ENCODE data around the gene SCGB1C2.

Gene SCGB1C2

DNA sequence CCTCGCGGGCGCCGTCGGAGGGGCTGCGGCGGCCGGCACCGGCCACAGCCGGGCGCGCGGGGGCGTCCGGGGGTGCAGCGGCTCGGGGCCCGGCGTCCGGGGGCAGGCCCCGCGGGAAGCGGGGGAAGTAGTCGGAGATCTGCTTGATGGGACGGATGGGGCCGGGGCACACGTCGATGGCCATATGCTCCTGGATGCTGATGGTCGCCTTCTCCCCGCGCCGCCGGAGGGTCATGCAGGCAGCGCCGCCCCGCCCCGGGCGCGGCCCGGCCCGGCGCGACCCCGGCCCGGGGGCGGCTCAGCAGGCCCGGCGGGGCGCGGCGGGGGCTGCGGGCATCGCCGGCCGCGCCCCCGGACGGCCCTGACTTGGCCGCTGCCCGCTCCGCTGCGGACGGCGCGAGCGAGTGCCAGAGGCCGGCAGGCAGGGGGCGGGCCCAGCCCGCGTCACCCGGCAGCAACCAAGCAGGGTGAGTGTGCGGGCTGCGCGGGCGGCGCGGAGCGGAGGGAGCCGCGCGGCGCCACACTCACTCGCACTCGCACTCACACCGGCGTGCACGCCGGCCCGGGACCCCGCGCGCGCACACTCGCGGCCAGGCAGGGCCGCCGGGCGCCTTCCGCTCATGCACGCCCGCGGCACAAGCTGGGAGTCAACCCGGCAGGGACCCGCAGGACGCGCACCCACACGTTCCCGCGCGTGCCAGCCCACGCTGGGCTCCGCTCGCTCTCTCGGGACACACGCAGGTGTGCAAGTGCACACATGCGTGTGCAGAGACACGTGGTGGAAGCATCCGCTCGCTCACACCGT, 44.1 kb downstream of the SCGB1C2 start, which contains the start of gene DOC2B:
TSS of gene DOC2B (minus strand) at position 406 of the 805 bp plus-strand sequence. CDS start at position 235, 171 bp downstream.
- TF ChIP-seq, protein P1, sequence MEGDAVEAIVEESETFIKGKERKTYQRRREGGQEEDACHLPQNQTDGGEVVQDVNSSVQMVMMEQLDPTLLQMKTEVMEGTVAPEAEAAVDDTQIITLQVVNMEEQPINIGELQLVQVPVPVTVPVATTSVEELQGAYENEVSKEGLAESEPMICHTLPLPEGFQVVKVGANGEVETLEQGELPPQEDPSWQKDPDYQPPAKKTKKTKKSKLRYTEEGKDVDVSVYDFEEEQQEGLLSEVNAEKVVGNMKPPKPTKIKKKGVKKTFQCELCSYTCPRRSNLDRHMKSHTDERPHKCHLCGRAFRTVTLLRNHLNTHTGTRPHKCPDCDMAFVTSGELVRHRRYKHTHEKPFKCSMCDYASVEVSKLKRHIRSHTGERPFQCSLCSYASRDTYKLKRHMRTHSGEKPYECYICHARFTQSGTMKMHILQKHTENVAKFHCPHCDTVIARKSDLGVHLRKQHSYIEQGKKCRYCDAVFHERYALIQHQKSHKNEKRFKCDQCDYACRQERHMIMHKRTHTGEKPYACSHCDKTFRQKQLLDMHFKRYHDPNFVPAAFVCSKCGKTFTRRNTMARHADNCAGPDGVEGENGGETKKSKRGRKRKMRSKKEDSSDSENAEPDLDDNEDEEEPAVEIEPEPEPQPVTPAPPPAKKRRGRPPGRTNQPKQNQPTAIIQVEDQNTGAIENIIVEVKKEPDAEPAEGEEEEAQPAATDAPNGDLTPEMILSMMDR (conservative IDR thresholded peaks at IDR 0.05; ENCODE audit: control insufficient read depth, insufficient read depth, low read depth, low read length): no peak
- H3K4me3 ChIP-seq (ENCODE audit: control insufficient read depth, low read depth, low read length): no peak within 1 kb of the TSS
- DNase-seq (ENCODE audit: low read depth): peak; percentile 30

DNA sequence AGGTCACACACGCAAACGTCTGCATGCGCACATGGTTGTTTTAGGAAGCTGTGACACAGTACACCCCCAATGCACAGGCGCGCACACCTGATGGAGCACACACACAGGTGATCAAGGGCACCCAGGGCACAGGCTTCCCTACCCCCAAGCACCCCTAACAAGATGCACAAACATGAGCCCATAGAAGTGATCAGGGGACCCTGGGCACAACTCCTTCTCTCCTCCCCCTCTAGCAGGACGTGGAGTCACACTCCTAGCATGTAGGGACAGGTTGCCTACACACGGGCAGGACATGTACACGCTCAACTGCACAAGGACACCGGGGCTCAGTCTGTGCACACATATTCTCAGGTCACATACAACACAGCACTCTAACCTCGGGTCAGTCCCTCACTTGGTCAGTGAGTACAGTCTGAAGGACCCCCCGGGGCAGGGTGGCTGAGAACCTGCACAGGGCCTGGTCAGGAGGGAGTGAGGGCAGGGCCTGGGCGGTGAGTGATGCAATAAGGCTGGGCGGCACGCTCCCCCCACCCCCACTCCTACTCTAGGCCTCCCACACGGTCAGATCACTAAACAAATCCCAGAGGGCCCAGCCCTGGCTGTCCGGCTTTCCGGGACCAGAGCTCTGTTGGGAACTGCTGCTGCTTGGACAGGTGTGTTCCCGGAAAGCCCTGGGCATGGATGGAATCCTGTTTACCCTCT, 44.8 kb downstream of the SCGB1C2 start:
- H3K4me3 ChIP-seq (ENCODE audit: control insufficient read depth, low read depth, low read length): no peak overlapping the region
- TF ChIP-seq, protein P1 (conservative IDR thresholded peaks at IDR 0.05; ENCODE audit: control insufficient read depth, insufficient read depth, low read depth, low read length): no peak
- DNase-seq (ENCODE audit: low read depth): no peak

DNA sequence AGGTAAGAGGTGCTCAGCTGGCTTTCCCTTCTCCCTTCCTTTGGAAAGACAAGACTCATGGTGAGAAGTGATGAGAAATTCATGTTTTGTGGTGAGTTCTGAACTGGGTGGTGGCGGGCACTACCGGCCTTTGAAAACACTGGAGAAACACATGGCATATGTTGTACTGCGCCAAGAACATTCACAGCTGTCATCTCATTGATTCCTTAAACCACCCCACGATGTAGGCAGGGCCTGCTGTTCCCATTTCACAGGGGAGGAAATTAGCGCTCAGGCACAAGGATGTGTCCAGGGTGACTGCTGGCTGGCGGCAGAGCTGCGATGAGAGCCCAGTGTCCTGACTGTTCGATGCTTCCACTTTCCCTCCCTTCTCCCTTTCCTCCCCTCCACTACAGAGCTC, 45.7 kb downstream of the SCGB1C2 start:
- no peak overlapping the region for H3K4me3 ChIP-seq (ENCODE audit: control insufficient read depth, low read depth, low read length)
- no peak for DNase-seq (ENCODE audit: low read depth)
- TF ChIP-seq, protein P1 (conservative IDR thresholded peaks at IDR 0.05; ENCODE audit: control insufficient read depth, insufficient read depth, low read depth, low read length): no peak

DNA sequence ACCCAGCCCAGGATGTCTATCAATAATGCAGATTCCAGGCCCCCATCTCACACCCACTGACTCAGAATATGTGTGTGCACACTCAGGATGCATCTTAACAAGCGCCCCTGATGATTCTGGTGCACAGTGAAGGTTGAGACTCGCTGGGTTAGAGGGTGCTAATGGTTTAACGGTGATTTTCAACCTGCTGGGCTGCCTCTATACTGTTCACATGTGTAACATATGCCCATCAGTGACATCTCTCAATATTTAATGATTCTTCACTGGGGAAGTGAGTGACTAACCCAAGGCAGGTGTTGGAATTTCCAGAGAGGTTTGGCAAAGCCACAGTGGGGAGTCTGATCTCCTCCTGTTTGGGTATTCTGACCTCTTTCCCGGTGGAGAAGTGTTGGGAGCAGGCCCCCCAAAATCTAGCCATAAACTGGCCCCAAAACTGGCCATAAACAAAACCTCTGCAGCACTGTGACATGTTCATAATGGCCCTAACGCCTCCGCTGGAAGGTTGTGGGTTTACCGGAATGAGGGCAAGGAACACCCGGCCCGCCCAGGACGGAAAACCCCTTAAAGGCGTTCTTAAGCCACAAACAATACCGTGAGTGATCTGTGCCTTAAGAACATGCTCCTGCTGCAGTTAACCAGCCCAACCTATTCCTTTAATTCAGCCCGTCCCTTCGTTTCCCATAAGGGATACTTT, 48.2 kb downstream of the SCGB1C2 start:
- H3K4me3 ChIP-seq (ENCODE audit: control insufficient read depth, low read depth, low read length): no peak overlapping the region
- DNase-seq (ENCODE audit: low read depth): no peak
- TF ChIP-seq, protein P1 (conservative IDR thresholded peaks at IDR 0.05; ENCODE audit: control insufficient read depth, insufficient read depth, low read depth, low read length): no peak

DNA sequence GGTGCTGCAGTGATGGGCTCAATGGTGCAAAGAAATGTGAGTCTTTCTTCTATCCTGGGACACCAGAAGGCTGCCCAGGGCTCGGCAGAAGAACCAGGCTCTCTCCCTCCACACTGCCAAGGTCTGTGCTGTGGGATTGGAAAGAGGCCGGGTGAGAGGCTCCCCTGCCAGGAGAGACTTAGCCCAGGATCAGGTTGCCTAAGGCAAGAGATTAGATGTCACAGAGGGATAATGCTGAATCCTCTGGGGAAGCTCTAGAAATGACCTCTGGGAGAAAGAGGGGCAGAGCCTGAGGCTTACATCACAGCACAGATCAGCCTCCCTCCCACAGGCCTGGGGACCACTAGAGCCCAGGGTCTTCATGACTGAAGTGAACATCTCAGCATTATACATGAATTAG, 49.8 kb downstream of the SCGB1C2 start:
- no peak overlapping the region for H3K4me3 ChIP-seq (ENCODE audit: control insufficient read depth, low read depth, low read length)

More for the DNA sequence above, 49.8 kb downstream of the SCGB1C2 start:
- no peak for DNase-seq (ENCODE audit: low read depth)
- TF ChIP-seq, protein P1 (conservative IDR thresholded peaks at IDR 0.05; ENCODE audit: control insufficient read depth, insufficient read depth, low read depth, low read length): no peak
